HL-60/S4 (cell line): Measurements from ENCODE around the gene JRKL.

Experiments used
- in situ Hi-C: fragments of 300-500 bp; cut with MboI; formaldehyde crosslinking; loops from 2 replicates; pipeline ENCODE4 v1.14.3; 2022; ENCODE audit warnings: low sequenced_read_pairs

The JRKL gene

GRCh38 chr11:96389720-96390487, at the start of gene JRKL, which contains the start of gene CCDC82:
Gene JRKL (plus strand): TSS chr11:96390013. CDS start chr11:96390650, 637 bp downstream.
Gene CCDC82 (minus strand): TSS chr11:96389912. CDS start chr11:96384747, 5,165 bp downstream.
- in situ Hi-C loops: loop anchor here (25.0 kb wide), 1 partner anchor 553 kb away; no protein-coding TSS in a partner anchor

DNA sequence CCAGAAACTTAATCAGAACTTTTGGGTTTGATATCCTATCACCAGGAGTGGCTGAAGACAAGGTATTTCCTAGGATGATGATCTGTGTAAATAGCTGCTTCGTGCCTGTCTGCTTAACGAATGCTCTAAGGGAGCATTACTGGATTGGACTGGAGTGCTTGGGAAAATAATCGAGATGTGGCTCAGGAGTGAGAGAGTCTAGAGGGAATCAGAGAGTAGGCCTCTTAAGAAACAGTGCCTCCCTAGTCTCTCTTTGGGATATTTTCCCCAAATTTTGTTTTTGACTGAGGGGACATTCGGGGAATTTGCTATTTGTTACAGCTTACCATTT, 49.3 kb upstream of the JRKL start:
- in situ Hi-C loops: no loop called here

DNA sequence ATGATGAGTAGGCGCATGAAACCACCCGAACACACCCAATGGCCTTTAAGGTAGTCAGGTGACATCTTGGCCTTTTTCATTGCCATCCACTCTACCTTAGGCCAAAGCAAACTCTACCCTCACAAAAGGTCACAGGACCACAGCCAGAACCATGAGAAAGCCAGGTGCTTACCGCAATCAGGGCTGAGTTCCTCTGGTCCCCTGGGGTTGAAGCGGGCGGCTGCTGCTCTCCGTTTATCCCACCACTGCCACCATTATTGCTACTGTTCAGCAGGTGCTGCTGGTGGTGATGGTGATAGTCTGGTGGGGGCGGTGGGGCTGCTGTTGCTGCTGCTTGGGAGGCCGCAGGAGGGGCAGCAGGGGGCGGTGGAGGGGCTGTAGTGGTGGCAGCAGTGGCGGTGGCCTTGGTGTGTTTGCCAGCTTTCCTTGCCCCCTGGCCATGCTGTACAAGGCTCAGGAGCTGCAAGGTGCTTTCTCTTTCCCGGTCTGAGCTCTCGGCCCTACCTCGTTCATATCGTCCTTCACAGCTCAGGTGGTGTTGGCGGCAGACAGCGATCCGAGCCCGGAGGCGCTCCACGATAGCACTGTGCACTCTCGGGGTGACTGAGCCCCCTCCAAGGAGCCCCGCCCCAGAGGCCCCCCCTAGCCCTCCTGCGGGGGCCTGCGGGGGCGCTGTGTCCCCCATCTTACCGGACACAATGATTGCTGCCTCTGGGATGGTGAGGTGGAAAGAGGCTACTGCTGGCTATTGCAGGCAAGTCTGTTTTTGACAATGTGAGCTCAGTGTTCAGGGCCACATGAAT, 48.4 kb upstream of the JRKL start:
- in situ Hi-C loops: no loop called here

DNA sequence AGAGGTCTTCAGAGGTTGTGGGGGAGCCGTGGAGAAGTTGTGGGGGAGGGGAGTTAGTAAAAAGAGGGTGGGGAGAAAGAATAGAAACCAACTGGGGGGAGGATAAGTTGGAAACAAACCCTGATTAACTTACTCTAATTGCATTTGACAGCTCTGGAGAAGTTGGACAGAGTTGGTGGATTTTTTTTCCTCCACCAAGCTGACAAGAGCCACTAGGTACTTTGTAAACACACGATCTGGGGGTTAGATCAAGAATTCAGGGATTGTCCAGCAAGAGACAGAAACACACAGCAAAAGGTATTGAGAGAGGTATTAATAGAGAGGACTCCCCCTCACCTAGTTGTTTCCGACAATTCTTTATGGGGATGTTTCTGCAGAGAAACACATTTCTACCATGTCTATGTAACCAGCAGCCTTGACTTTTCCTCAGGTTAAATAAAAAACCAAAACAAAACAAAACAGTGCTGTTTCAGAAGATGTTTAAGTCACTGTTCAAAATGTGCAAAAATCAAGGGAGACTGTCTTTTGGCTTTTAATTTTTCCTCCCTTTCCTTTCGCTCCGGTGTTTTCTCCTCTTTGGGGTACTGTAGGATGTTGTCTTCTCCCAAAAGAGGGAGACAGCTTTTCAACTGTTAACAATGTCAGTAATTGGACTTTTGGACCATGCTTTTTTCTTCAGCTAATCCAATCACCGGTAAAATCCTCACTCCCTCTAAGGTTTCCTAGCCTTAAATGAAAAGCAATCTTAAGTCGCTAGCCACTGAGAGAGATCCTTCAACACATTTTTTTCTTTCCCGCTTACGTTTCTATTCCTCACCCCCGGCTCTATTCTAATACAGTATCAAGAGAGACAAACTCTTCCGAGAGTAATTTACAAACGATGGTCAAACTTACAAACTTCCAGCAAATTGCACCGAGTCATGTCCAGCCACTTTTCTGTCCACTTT, 47.5 kb upstream of the JRKL start:
- in situ Hi-C loops: no loop called here

DNA sequence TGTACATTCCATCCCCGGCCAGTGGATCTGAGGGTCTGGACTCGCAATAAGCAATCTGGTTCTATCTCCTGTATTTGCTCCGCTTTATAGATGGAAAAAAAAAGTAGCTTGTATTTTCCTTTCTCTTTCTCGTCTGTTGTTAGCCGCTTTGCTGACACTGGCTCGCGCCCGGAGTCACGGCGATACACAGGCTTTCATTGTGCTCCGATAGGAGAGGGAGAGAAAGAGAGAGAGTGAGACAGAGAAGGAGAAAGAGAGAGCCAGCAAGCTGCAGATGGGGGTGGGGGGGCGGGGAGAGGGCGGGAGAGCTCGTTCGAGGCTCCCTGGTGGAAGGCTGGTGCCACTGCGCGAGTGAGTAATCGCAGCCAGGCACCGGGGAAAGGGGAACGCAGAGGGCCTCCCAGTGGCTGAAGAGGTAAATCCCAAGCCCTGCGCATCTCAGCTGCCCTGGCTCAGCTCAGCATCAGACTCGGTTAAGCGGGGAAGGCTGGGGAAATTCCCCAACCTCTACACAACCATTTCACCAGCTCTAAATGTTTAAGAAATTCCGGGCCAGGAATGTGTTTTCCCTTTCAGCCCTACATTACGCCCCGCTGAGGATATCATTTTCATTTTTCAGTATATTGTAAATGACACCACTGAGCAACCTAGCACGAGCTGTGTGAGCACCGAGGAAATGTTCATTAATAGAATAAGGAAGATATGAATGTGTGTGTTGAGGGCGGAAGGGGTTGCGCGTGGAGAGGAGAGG, 46.7 kb upstream of the JRKL start, which contains the start of gene MAML2:
Gene MAML2, minus strand, starts transcription at position 235 of the 751 bp plus-strand sequence. CDS start 1,300 bp downstream, outside the sequence.
- in situ Hi-C loops: no loop called here

- in situ Hi-C loops: no loop called here
Observed at GRCh38 chr11:96356848-96357247, 33.0 kb upstream of the JRKL start.

DNA sequence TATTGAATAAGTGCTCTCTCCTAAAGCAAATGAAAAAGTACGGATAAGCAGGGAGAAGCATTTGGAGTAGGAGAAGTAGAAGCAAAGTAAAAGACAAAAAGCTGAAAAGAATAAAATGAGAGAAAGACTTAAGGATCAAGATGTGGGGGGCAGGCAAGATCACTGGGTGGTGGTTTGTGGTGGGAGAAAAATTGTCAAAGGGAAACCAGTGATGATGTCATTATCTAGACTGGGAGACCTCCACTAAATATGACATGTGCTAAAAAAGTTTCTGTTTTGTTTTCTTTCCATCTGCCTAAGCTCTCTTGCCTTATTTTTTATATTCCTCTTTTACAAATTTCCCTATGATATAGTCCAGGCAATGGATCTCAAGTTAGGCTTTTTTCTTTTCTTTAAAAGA, 32.0 kb upstream of the JRKL start:
- in situ Hi-C loops: no loop called here

GRCh38 chr11:96358321-96358720, 31.5 kb upstream of the JRKL start:
- in situ Hi-C loops: no loop called here

DNA sequence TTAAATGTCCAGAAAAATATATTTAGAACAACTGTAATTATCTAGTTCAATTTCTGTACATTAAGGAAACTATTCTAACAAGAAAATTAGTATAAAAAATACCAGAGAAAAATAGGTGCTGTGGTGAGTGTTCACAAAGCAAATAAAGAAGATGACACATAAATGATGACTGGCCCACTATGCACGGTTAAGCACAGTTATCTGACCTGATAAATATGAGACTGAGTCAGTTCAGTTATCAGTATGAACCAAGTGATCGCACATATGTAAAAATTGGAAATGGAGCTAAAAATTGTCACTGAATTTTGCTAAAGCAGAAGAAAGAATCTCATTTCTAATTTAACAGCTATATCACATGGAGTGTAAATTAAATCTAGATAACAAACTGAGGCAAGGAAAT, 28.0 kb upstream of the JRKL start:
- in situ Hi-C loops: no loop called here

GRCh38 chr11:96365493-96365892, 24.3 kb upstream of the JRKL start:
- in situ Hi-C loops: no loop called here

- in situ Hi-C loops: no loop called here
Observed at GRCh38 chr11:96366024-96366423, 23.8 kb upstream of the JRKL start.

DNA sequence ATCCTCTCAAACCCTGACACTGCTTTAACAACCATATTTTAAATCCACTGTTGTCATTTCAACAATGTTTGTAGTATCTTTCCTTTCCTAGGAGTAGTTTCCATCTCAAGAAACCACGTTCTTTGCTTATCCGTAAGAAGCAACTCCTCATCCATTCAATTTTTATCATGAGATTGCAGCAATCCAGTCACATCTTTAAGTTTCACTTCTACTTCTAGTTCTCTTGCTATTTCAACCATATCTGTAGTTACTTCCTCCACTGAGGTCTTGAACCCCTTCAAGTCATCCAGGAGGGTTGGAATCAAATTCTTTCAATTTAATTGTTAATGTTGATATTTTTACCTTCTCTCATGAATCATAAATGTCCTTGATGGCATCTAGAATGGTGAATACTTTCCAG, 22.5 kb upstream of the JRKL start:
- in situ Hi-C loops: no loop called here

- in situ Hi-C loops: no loop called here
Observed at GRCh38 chr11:96373826-96374225, 16.0 kb upstream of the JRKL start.

- in situ Hi-C loops: loop anchor here (25.0 kb wide), 1 partner anchor 539 kb away; no protein-coding TSS in a partner anchor
Observed at GRCh38 chr11:96376796-96377195, 13.0 kb upstream of the JRKL start.

DNA sequence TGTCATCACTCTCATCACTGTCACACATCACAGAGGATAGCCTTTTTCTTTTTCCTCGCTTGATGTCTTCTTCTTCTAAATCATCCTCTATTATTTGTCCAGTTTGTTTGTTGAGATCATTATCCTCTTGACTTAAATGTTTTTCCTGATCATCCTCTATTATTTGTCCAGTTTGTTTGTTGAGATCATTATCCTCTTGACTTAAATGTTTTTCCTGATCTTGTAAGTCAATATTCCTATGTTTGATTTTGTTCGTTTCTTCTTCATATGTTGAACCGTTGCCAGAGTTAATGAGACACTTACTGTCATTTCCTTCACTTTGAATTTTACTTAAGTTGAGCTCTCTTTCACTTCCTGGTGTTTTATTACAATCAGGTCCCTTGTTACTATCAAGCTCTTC, 5.7 kb upstream of the JRKL start:
- in situ Hi-C loops: loop anchor here (25.0 kb wide), 1 partner anchor 547 kb away; no protein-coding TSS in a partner anchor

DNA sequence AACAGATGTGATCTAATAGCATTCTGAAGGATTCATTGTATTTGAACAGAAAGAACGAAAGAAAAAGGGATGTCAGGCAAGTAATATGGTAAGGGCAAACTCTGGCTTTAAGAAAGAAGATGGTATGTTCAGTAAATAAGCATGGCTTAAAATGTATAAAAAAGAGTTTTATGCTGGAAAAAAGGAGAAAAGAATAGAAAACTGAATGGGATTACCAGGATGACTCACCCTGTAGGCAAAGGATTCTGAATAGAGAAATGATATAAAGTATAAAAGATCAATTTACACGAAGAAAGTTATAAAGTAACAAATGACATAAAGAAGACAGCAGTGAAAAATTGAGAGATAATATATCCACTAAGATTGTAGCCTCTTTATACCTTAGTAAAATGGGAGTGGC, 4.6 kb upstream of the JRKL start:
- in situ Hi-C loops: loop anchor here (25.0 kb wide), 1 partner anchor 548 kb away; no protein-coding TSS in a partner anchor

- in situ Hi-C loops: loop anchor here (25.0 kb wide), 1 partner anchor 552 kb away; no protein-coding TSS in a partner anchor
Observed at GRCh38 chr11:96388891-96389719, 708 bp upstream of the JRKL start.

DNA sequence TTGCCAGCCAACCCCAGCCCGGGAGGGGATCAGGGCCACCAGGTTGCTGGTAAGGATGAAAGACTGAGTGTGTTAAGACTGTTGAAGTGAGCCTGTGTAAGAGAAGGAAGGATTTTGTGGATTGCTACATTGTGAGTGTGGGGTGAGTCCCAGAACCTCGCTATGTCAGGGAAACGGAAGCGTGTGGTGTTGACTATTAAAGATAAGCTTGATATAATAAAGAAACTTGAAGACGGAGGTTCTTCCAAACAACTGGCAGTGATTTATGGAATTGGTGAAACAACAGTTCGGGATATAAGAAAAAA, 627 bp downstream of the JRKL start:
- in situ Hi-C loops: loop anchor here (25.0 kb wide), 1 partner anchor 553 kb away; no protein-coding TSS in a partner anchor

GRCh38 chr11:96391698-96392307, 2.0 kb downstream of the JRKL start:
- in situ Hi-C loops: loop anchor here (25.0 kb wide), 1 partner anchor 555 kb away; no protein-coding TSS in a partner anchor
